HUES64 (cell line): Measurements from ENCODE around the gene OR2G3.
A peak's percentile ranks its signal among the peaks of the same experiment; 100 is the strongest.

Experiments used
- H3K27ac ChIP-seq: 2 replicates; pipeline ENCODE4 v1.7.0; 2013; ENCODE audit warnings: low read depth, low read length, inconsistent platforms
- H3K27me3 ChIP-seq: 2 replicates; pipeline ENCODE4 v1.6.1; 2013; ENCODE audit warnings: mild to moderate bottlenecking, low read length; ENCODE audit not compliant: insufficient read depth
- H3K36me3 ChIP-seq: 2 replicates; pipeline ENCODE4 v1.6.1; 2013; ENCODE audit warnings: mild to moderate bottlenecking, low read length; ENCODE audit not compliant: insufficient read depth
- H3K4me1 ChIP-seq: 2 replicates; pipeline ENCODE4 v1.6.1; 2013; ENCODE audit warnings: mild to moderate bottlenecking, low read length, moderate library complexity; ENCODE audit not compliant: insufficient read depth
- H3K4me3 ChIP-seq: 2 replicates; pipeline ENCODE4 v1.5.1; 2013; ENCODE audit warnings: mild to moderate bottlenecking, low read length, moderate library complexity
- H3K9ac ChIP-seq: 2 replicates; pipeline ENCODE4 v1.6.1; 2013; ENCODE audit warnings: mild to moderate bottlenecking, low read depth, low read length
- H3K9me3 ChIP-seq: 2 replicates; pipeline ENCODE4 v1.6.1; 2013; ENCODE audit warnings: low read depth, low read length; ENCODE audit not compliant: insufficient read depth
- WGBS: fragments of 150-250, 120-280 bp; methylation state at CpG from one replicate; pipeline ENCODE4 v1.1.7; 2013; ENCODE audit warnings: missing lambda C conversion rate; 5-methylcytosine and 5-hydroxymethylcytosine counted together

The OR2G3 gene

GRCh38 chr1:247627951-247628350 lies 22.6 kb downstream of the OR2G3 start:
- no peaks in the 10 kb centered on the region for H3K4me1 ChIP-seq
- 62% methylated on average over 3 of the region's 3 CpGs for WGBS

GRCh38 chr1:247638011-247638410 lies 32.6 kb downstream of the OR2G3 start:
- H3K9ac ChIP-seq, result no peak overlapping the region
- H3K36me3 ChIP-seq, result no peaks in the 10 kb centered on the region
- no peak overlapping the region for H3K27ac ChIP-seq
- peaks cover 9% of the 10 kb centered on the region; the same call in 1 of the 2 replicates for H3K4me1 ChIP-seq
- H3K4me3 ChIP-seq, result no peak overlapping the region
- 78% methylated on average over 3 of the region's 4 CpGs for WGBS
- H3K9me3 ChIP-seq, result no peaks in the 10 kb centered on the region
- H3K27me3 ChIP-seq, result peaks cover 30% of the 10 kb centered on the region

More at GRCh38 chr1:247627951-247628350, 22.6 kb downstream of the OR2G3 start:
- Histone ChIP-seq H3K27me3 (no peaks in the 10 kb centered on the region), H3K27ac (no peak overlapping the region), H3K4me3 (no peak overlapping the region), H3K9me3 (no peaks in the 10 kb centered on the region), H3K36me3 (no peaks in the 10 kb centered on the region), H3K9ac (no peak overlapping the region)

GRCh38 chr1:247638781-247639180 lies 33.4 kb downstream of the OR2G3 start:
- 83% methylated on average over 5 of the region's 6 CpGs for WGBS
- Histone ChIP-seq H3K4me3 (peak overlapping the region; percentile 43), H3K9me3 (no peaks in the 10 kb centered on the region)

GRCh38 chr1:247639381-247639981 lies 34.1 kb downstream of the OR2G3 start:
- Histone ChIP-seq H3K27ac (no peak overlapping the region), H3K9me3 (no peaks in the 10 kb centered on the region), H3K27me3 (peaks cover 30% of the 10 kb centered on the region), H3K36me3 (no peaks in the 10 kb centered on the region), H3K4me1 (peaks cover 9% of the 10 kb centered on the region; the same call in 1 of the 2 replicates), H3K9ac (0 out of 2 replicates have a peak overlapping the region, but pooled peaks have one; percentile 25), H3K4me3 (peak overlapping the region; percentile 43)
- WGBS, result 58% methylated on average over 55 of the region's 55 CpGs

More at GRCh38 chr1:247638781-247639180, 33.4 kb downstream of the OR2G3 start:
- Histone ChIP-seq H3K9ac (no peak overlapping the region), H3K27me3 (peaks cover 30% of the 10 kb centered on the region), H3K27ac (no peak overlapping the region), H3K36me3 (no peaks in the 10 kb centered on the region), H3K4me1 (peaks cover 9% of the 10 kb centered on the region; the same call in 1 of the 2 replicates)

GRCh38 chr1:247642742-247643141 lies 37.4 kb downstream of the OR2G3 start:
- H3K36me3 ChIP-seq, result no peaks in the 10 kb centered on the region
- H3K4me1 ChIP-seq, result peaks cover 27% of the 10 kb centered on the region
- no peaks in the 10 kb centered on the region for H3K9me3 ChIP-seq
- no peak overlapping the region for H3K9ac ChIP-seq
- H3K4me3 ChIP-seq, result no peak overlapping the region
- WGBS, result 79% methylated on average over 5 of the region's 5 CpGs
- peaks cover 29% of the 10 kb centered on the region for H3K27me3 ChIP-seq
- H3K27ac ChIP-seq, result no peak overlapping the region

GRCh38 chr1:247646867-247647266 lies 41.5 kb downstream of the OR2G3 start:
- Histone ChIP-seq H3K9ac (no peak overlapping the region), H3K36me3 (no peaks in the 10 kb centered on the region), H3K9me3 (no peaks in the 10 kb centered on the region), H3K4me3 (no peak overlapping the region), H3K4me1 (peaks cover 38% of the 10 kb centered on the region), H3K27me3 (no peaks in the 10 kb centered on the region), H3K27ac (no peak overlapping the region)
- 91% methylated on average over 4 of the region's 4 CpGs for WGBS

GRCh38 chr1:247647864-247648263 lies 42.5 kb downstream of the OR2G3 start:
- peak overlapping the region; percentile 39 for H3K4me3 ChIP-seq
- H3K36me3 ChIP-seq, result no peaks in the 10 kb centered on the region
- H3K27ac ChIP-seq, result peak overlapping the region; percentile 67
- H3K4me1 ChIP-seq, result peaks cover 38% of the 10 kb centered on the region
- H3K9me3 ChIP-seq, result no peaks in the 10 kb centered on the region
- H3K27me3 ChIP-seq, result no peaks in the 10 kb centered on the region
- WGBS, result 4% methylated on average over 2 of the region's 2 CpGs
- no peak overlapping the region for H3K9ac ChIP-seq

- Histone ChIP-seq H3K36me3 (no peaks in the 10 kb centered on the region), H3K27me3 (no peaks in the 10 kb centered on the region), H3K4me3 (no peak overlapping the region), H3K9ac (no peak overlapping the region), H3K9me3 (no peaks in the 10 kb centered on the region), H3K27ac (no peak overlapping the region), H3K4me1 (peaks cover 18% of the 10 kb centered on the region)
- WGBS, result 97% methylated on average over 1 of the region's 1 CpG
These were observed 47.7 kb downstream of the OR2G3 start for GRCh38 chr1:247653040-247653439.
